ENCODE measurements around the gene TTF2.
"Not testable (repeated sequence)": the region's sequence is repeated elsewhere in the genome, so short reads cannot be mapped to it uniquely, and the experiment has no call there.

Gene TTF2

DNA sequence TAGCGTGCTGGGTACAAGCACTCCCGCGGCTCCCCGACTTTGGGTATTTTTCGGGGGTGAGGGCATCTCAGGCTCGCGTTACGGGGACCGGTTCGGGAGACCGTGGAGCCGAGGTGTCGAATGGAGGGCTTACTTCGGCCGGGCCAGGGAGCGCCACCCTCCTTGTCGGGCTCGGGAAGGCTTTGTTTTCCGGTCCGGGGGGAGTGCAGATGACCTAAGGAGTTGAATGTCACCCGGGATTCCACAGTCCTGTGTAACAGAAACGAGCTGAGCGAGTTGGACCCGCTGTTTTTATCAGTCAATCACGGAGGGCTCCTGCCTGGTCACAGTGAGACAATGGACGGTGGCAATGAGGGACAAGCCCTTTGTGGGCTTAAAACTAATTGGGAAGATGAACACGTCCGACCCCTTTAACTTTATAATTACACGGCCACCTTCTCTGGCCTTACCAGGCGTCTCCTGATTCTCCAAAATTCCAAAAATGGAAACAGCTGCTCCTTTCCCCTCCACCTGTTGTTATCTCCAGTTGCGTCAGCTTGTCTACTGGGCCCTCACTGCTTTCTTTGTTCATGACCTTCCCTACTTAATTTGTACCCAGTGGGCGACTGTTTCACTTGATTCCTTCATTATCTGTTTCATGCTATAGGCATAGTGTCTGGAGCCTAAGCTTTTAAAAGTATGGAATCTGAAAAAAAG, 62.4 kb downstream of the TTF2 start:
- no peak for DNase-seq

DNA sequence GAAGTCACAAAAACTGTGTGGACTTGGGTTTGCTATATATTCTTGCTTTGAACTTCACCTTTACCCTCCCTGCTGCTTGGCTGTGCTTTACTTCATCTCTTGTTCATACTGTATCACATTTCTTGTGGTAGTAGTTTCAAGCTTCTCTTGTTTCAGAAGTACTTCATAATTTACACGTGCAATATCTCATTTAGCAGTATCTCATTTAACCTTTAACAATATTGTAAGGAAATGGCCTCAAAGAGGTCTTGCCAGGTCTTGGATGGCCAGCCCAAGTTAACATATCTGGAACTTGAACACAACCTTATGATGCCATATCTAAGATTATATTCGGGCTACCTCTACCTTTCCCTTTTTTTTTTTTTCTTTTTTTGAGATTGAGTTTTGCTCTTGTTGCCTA, 63.1 kb downstream of the TTF2 start:
- DNase-seq, result no peak

DNA sequence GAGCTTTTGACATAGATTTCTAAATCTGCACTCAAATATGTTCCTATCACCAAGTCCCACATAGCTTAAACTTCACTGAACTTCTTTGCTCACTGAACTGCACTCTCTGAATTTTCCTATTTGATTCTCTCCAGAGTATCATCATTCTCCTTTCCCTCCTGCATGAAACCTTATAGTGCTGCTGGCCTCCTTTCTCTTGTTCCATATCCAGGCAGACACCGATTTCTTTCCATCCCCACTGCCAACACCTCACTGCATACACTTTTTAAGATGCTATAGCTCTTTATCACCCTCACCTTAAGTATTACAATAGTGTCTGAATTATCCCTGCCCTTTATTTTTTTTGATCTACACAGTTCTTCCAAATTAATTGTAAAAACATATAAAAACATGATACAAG, 64.5 kb downstream of the TTF2 start:
- DNase-seq, result no peak

DNA sequence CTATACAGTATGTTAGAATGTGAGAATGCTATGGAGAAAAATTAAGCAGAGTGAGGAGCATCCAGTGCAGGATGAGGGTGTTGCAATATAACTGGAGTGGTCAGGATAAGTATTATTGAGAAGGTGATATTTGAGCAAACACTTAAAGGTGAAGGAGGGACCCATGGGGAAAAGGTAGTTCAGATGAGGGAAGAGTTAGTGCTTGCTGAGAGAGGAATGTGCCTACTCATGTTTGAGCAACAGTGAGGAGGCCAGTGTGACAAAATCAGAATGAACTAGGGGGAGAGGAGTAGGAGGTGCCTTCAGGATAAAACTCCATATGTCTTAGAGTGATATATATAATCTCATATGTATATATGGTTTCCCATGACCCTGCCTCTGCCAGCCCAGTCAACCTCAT, 67.7 kb downstream of the TTF2 start:
- no peak for DNase-seq

DNA sequence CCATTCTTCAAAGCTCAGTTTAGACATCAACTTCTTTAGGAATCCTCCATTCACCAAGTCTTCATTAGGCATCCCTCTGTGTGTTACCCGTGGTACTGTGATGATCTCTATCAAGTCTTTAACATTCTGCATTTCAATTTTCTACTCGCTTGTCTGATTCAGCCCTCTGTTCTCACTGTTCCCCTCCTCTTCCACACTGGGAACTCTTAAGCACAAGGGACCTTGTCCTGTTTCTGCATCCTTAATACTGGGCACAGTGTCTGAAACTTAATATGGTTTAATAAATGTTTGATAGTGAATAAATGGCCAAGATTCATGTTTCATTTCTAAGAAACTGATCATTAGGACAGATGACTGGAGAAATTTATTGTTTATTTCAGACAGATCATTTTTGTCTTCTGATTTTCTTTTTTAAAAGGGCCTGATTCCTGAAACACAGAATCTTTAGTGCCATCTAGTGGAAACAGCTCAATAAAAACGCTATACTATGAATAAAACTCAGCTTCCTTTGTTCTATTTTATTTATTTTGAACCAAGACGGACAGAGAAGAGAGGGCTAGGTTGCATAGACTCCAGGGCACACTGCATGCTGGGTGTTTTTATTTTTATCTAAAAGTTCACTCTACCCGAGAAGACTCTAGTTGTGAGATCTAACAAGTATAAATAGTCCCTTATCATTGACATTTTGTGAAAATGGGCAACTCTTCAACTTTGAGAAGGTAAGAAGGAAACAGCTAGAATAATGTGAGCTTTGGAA, 68.4 kb downstream of the TTF2 start:
- DNase-seq, result peak; percentile 43

DNA sequence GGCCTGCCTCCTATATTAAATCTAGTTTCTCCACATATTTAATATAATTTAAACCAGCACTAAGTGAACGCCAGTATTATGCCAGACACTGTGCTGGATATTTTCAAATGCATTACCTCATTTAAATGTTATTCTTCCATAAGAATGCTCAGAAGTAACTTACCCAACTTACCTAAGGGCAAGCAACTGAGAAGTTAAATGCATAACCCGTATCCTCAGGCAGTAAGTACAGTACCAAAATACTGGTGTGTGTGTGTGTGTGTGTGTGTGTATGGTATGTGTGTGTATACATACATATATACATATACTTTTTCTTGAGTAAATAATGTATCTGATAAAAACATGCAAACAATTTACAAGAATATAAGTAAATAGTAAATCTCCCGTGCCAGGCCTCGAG, 70.4 kb downstream of the TTF2 start:
- DNase-seq, result no peak

DNA sequence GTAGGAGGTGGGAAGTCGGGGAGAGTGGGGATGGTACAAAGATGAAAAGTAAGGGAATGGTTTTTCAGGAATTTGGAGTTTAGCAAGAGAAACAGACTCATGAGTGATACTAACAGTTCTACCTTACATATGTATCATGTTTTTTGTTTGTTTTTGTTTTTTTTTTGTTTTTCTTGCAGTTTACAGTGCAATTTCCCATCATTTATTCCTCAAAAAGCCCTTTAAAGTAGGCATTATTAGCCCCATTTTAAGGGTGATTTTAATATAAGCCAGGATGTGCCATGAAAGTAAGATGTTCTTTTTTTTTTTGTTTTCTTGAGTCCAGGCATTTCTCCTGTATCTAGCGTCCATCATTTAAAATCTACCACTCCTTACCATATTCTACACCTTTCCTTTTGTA, 75.2 kb downstream of the TTF2 start:
- DNase-seq, result no peak

DNA sequence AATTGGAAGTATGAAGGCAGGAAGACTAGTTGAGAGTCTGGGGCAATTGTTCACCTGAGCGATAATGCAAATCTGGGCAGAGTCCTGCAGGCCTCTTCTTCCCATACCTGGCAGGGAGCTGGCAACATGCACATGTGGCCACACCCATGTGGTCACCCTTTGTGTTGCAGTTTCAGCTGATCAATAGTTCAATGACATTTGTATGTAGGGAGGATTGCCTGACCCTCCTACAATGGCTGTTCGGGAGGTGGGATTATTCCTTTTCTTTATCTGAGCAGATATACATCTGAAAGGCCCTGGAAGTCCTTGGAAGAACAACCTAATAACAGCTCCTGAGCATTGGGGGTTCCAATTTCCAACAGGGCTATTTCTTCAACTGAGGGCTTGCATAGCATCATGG, 76.6 kb downstream of the TTF2 start:
- DNase-seq, result no peak

DNA sequence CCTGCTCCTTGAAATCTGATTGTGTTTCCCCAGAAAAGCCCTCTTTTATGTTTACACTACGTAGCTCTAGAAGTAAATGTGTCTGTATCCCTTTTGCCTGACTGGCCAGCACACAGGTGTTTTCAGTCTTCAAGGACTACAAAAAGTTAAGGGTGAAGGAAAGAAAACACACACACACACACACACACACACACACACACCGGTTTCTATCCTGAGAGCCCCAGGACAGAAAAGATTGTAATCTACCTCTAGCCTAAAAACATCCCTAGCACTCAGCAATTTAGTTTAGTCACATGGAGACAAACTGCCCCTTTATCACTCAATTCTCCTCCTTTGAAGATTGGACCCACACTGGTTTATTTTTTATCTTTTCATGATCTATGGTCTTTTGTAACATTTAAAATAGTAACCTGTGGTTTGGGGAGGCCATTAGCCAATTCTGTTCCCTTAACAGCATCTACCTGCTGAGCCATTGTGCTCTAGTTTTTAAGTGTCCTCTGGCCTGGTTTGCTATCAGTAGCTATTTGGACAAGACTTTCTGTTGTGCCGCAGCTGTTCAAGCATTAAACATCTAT, 77.2 kb downstream of the TTF2 start:
- DNase-seq, result no peak

DNA sequence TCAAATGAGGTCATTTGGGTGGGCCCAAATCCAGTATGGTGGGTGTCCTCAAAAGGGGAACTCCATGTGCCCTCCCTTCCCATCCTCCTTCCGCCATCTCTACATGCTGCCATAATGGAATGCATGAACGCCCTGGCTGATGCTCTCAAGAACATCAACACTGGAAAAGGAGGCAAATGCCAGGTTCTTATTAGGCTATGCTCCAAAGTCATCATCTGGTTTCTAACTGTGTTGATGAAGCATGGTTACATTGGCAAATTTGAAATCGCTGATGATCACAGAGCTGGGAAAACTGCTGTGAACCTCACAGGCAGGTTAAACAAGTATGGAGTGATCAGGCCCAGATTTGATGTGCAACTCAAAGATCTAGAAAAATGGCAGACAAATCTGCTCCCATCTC, 78.0 kb downstream of the TTF2 start:
- DNase-seq, result no peak

DNA sequence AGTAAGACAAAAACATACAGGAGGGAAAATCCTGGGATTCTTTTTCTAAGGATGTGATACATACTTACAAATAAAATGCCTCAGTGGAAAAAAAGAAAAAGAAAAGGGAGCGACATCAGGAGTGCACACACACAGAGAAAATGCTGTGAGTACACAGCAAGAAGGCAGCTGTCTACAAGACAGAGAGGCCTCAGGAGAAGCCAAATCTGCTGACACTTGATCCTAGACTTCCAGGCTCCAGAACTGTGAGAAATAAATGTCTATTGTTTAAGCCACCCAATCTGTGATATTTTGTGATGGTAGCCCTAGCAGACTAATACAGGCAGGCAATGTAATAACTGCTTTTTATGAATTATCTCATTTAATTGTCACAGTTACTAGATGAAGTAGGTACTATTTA, 78.4 kb downstream of the TTF2 start:
- no peak for DNase-seq

DNA sequence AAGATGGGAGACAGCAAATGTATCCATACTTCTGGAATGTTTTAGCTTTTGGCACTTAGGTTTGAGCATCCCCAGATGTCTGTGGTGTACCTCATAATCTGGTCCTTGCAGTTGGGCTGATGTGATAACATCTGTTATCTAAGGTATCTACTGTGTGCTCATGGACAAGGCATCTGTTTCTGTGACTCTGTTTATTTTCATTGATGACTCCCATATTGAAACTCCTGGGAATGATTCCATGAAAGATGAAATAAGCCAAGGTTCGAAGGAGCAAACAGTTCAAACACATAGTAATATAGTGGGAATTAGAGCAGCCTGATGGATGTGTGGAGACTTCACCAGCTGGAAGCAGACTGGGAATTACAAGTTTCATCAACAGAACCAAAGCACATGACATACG, 82.1 kb downstream of the TTF2 start:
- DNase-seq, result no peak

DNA sequence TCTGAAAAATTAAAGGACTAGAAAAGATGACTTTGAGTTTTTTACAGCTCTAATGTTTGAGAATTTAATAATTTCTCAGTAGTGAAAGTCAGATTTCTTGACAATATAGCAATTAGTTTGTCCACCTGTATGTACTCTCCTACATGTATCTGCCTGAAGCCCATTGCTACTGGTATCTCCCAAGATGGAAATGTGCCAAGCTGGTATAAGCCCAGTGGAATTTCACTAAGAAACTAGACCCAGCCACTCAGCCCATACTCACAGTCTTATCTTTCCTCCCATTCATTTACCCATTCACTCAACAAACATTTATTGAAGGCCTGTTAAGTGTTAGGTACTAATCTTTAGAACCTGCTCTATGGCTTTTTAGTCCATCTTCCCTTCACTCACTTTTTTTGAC, 83.0 kb downstream of the TTF2 start:
- no peak for DNase-seq

DNA sequence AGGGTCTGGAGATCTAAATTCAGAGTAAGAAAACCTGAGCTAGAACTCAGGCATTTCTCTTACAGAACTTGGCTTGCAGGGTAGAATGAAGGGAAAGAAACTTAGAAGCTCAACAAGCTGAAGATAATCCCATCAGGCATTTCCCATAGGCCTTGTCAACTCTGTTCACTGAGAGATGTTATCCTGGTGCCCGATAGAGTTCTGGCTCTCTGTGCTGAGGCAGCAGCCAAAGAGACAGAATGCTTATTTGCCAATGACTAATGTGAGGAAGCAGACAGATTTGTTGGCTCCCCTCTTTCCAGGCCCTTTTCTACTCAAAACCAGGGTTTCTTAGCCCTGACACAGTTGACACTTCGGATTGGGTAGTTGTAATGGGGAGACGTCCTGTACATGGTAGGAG, 83.7 kb downstream of the TTF2 start:
- DNase-seq, result no peak

DNA sequence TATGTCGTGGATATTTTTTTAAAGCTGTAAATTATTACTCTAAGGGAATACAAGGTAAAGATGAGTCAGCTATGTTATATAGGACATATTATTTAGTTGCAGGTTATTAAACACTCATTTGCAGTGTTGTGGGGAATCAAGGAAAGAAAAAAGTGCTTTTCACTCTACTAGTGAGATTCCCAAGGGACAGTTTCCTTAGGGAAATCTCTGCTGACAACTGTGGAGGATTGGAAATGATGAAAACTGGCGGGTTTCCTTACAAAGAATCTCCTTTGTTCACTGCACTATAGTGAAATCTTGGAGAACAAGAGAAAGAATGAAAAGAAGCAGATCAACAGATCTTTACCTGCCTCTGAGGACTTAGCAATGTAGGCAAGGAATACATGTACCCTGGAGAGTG, 85.9 kb downstream of the TTF2 start:
- no peak for DNase-seq

DNA sequence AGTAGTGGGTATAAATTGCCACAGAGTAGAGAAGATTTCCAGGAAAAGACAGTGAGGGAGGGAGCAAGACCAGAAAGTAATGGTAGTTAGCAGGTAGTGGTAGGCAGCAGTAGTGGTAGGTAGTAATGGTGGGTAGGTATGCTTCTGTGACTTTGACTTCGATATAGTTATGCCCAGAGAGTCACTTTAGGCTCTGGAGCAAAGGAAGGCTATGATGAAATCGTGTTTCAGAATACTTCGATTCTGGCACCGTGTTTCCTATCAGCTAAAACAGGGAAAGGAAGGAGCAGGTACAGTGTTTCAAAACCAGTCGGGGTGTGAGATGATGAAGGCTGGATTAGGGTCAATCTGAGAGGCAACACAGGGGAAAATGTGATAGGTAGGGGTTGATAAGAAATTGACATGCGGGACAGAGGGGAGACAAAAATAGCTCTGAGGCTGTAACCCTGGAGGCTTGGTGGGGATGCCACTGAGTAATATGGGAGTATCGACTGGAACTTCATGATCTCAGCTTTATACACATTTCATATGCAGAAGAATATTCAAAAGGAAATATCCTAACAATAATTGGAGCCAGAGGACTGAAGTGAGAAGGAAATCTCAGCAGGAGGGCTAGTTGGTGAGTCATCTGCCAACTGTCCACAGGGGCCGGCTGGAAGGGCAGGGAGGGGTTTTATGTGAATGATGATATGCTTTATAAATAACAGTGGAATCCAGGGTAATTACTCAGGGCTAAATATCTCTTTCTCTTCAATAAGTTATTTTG, 86.6 kb downstream of the TTF2 start:
- no peak for DNase-seq

DNA sequence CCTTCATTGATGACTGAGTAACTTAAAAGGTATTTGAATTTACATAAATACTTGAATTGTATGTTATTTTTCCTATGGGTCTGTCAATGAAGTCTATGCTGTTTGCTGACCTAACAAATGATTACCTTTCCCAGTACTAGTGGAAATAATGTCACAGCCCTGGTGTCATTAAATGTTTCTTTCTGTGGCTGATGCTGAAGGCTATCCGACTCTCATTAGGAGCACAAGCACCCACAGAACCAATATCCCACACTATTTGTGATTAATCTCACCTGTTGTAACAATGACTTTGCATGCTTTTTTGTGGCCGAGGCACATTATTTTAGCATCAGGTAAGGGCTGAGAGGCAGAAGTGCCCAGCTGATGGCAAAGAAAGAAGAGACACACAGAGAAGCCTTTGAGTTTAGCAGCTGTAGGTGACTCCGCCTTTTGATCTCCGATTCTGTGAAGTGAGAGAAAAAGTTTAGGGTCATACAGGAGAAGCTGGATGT, 87.3 kb downstream of the TTF2 start:
- no peak for DNase-seq

DNA sequence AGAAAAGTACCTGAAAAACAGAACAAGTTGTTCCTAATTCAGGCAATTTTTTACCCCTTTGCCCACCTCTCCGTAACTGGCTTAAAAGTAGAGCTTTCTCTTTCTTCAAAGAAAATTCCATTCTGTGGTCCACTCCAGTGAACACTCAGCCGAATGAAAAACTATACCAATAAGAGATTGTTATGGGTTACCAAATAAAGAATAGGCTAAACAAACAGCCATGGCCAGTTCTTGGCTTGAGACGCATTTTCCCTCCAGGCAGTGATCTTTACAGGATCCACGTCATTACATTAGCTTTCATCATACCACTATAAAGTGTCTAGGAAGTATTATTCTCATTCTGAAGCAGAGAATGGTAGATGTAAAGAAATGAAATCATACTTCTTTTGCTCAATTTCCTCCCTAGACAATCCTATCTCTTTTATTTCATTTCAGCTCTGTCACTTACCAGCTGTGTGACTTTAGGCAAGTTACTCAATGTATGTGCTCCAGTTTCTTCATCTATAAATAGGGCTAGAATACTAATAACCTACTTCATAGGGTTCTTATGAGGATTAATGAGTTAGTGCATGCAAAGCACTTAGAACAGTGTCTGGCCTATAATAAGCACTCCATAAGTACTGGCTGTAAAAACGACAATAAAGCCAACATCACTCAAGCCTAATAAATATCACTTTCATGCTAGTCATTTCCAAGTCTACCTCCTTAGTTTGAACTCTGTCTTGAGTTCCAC, 87.9 kb downstream of the TTF2 start:
- no peak for DNase-seq

DNA sequence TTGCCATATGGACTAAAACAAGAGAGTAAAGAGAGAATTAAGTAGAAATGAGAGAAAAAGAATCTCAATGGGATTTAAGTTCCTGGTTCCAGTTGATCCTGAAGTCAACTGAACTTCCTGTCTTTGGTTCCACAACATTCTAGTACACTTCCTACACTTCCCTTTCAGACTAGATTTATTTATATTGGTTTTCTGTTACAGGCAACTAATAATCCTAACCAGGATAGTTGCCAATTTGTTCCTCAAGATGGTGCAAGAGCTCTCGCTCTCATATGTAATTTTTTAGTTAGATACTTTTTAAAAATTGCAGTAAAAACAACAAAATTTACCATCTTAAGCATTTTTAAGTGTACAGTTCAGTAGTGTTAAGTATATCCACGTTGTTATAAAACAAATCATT, 90.2 kb downstream of the TTF2 start:
- DNase-seq, result no peak

DNA sequence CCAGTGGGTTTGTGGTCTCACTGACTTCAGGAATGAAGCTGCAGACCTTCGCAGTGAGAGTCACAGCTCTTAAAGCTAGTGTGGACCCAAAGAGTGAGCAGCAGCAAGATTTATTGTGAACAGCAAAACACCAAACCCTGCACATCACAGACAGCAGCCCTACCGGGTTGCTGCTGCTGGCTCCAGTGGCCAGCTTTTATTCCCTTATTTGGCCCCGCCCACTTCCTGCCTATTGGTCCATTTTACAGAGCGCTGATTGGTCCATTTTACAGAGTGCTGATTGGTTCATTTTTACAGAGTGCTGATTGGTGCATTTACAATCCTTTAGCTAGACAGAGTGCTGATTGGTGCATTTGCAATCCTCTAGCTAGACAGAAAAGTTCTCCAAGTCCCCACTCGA, 91.2 kb downstream of the TTF2 start:
- DNase-seq, result not testable (repeated sequence)

Data from CD4-positive, alpha-beta T cell treated with Interleukin-12 subunit alpha and Interleukin-12 subunit beta, for 1 hour (primary cell).